Ecto neural progenitor cell (in vitro differentiated cells): ENCODE results near the gene NPM3.

ENCODE experiments used
- DNase-seq: peaks from one replicate; pipeline ENCODE4 v3.0.0-alpha.2; 2018; ENCODE audit warnings: low spot score

The NPM3 gene

GRCh38 chr10:101758858-101759257 is 24.4 kb downstream of the NPM3 start:
- DNase-seq: no peak

GRCh38 chr10:101752241-101752640 is 31.0 kb downstream of the NPM3 start:
- DNase-seq: no peak

- no peak for DNase-seq
Measured at GRCh38 chr10:101749047-101750016, 33.9 kb downstream of the NPM3 start.

GRCh38 chr10:101748496-101748895 is 34.8 kb downstream of the NPM3 start:
- DNase-seq: no peak

DNA sequence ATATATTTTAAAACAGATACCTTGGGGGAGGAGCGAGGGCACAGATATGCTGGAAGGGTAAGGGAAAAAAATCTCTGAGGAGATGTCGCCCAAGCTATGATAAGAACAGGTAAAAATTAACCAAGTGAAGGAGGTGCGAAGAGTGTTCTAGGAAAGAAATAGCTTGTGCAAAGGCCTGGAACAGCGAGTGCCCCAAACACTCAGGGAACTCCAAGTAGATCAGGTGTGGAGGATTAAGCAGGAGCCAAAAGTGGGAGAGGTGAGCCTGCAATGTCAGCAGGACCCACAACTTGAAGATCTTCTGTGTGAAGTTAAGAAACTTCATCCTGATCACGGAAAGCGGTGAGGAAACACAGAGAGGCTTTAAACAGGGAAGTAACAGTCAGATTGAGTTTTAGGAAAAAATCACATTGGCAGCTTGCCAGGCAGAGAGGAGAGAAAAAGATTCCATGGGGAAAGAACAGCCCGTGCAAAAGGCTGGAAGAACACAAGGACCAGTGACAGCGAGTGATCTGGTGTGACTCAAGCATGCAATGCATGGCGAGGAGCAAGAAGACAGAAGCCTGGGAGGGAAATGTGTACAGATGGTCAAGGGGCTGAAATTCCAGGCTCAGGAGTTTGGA is 38.1 kb downstream of the NPM3 start:
- DNase-seq: no peak

- DNase-seq: no peak
Measured at GRCh38 chr10:101744267-101744666, 39.0 kb downstream of the NPM3 start.

GRCh38 chr10:101741938-101742337 is 41.3 kb downstream of the NPM3 start:
- DNase-seq: no peak

DNA sequence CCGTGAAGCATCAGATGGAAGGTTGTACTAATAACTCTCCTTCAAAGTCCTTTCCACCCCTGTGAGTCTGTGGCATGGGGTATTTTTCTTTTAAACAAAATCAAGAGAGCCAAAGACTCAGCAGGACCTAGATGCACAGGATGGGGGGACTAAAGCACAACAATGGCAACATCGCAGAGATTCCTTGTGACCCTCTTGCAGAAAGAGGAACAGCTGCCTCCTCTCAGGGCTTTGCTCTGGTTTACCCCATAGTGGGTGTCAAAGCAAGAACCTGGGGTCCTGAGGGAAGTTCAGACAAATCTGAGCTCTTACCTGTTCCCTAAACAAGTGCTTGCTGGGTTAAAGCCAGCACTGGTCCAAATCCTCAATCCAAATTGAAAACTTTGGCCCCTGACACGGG is 46.6 kb downstream of the NPM3 start:
- no peak for DNase-seq

DNA sequence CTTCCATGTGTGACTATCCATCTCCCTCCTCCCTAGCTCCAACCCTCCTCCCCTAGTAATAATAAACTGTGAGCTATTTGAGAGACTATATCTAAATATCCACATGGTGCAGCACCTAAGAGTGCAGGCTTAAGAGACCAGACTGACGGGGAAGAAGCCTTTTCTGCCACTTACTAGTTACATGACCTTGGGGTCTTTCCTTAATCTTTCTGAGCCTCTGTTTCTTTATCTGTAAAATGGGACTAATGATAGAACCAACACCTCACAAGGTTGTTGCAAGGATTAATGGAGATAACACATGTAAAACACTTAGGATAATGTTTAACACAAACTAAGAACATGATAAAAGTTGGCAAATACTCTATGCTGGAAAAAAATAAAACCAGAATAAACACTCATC is 51.1 kb downstream of the NPM3 start:
- DNase-seq: no peak
